AG04449 (cell line): Measurements from ENCODE around the gene PGP.

ENCODE experiments used
- CTCF ChIA-PET: fragments of 350-600 bp; formaldehyde crosslinking; extraction: SDS; loops from one replicate; lab custom pipeline; 2021; ENCODE audit warnings: antibody characterized with exemption; lab: Yijun Ruan, JAX
- POLR2A ChIA-PET: fragments of 400-600, 350-600 bp; formaldehyde crosslinking; extraction: SDS; loops from one replicate; lab custom pipeline; 2020; ENCODE audit warnings: antibody characterized with exemption, inconsistent platforms; lab: Yijun Ruan, JAX
- DNase-seq: peaks from one replicate; pipeline ENCODE4 v3.0.0-alpha.2; 2010; ENCODE audit warnings: low read depth, low spot score
- H3K4me3 ChIP-seq: 2 replicates; pipeline ENCODE4 v1.5.1; 2011; ENCODE audit warnings: low read depth, mild to moderate bottlenecking, control low read depth, low read length
- TF ChIP-seq, protein P1 (sequence below): IDR thresholded peaks from one replicate; pipeline ENCODE4 v1.5.1; 2011; ENCODE audit warnings: mild to moderate bottlenecking, moderate library complexity, low read length, control low read depth, inconsistent platforms; ENCODE audit not compliant: insufficient read depth; ENCODE audit errors: missing control alignments

Gene PGP

DNA sequence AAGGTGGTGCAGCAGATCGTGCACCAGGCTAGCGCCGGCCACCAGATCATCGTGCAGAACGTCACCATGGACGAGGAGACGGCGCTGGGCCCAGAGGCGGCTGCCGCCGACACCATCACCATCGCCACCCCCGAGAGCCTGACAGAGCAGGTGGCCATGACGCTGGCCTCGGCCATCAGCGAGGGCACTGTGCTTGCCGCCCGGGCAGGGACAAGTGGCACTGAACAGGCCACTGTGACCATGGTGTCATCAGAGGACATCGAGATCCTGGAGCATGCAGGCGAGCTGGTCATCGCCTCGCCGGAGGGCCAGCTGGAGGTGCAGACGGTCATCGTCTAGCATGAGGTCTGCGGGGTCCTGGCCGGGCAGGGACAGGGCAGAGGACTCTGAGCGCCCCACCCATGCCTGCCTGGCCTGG is 20.6 kb upstream of the PGP start:
- ChIA-PET POLR2A (no interaction called here), CTCF (no interaction called here)
- DNase-seq, result no peak
- no peak overlapping the region for H3K4me3 ChIP-seq
- TF ChIP-seq, protein P1, sequence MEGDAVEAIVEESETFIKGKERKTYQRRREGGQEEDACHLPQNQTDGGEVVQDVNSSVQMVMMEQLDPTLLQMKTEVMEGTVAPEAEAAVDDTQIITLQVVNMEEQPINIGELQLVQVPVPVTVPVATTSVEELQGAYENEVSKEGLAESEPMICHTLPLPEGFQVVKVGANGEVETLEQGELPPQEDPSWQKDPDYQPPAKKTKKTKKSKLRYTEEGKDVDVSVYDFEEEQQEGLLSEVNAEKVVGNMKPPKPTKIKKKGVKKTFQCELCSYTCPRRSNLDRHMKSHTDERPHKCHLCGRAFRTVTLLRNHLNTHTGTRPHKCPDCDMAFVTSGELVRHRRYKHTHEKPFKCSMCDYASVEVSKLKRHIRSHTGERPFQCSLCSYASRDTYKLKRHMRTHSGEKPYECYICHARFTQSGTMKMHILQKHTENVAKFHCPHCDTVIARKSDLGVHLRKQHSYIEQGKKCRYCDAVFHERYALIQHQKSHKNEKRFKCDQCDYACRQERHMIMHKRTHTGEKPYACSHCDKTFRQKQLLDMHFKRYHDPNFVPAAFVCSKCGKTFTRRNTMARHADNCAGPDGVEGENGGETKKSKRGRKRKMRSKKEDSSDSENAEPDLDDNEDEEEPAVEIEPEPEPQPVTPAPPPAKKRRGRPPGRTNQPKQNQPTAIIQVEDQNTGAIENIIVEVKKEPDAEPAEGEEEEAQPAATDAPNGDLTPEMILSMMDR, result no peak

DNA sequence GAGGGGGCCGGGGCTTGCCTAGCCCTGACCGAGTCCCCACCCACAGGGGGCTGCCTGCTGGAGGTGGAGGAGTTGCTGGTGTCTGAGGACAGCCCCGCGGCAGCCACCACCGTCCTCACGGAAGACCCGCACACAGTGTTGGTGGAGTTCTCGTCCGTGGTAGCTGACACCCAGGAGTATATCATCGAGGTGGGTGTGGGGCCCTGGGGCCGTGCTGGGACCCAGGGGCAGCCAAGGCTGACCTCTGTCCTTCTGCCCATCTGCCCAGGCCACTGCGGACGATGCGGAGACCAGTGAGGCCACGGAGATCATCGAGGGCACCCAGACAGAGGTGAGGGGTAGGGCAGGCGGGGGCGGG is 20.2 kb upstream of the PGP start:
- ChIA-PET POLR2A (no interaction called here), CTCF (no interaction called here)
- no peak overlapping the region for H3K4me3 ChIP-seq
- TF ChIP-seq, protein P1, result no peak
- no peak for DNase-seq

DNA sequence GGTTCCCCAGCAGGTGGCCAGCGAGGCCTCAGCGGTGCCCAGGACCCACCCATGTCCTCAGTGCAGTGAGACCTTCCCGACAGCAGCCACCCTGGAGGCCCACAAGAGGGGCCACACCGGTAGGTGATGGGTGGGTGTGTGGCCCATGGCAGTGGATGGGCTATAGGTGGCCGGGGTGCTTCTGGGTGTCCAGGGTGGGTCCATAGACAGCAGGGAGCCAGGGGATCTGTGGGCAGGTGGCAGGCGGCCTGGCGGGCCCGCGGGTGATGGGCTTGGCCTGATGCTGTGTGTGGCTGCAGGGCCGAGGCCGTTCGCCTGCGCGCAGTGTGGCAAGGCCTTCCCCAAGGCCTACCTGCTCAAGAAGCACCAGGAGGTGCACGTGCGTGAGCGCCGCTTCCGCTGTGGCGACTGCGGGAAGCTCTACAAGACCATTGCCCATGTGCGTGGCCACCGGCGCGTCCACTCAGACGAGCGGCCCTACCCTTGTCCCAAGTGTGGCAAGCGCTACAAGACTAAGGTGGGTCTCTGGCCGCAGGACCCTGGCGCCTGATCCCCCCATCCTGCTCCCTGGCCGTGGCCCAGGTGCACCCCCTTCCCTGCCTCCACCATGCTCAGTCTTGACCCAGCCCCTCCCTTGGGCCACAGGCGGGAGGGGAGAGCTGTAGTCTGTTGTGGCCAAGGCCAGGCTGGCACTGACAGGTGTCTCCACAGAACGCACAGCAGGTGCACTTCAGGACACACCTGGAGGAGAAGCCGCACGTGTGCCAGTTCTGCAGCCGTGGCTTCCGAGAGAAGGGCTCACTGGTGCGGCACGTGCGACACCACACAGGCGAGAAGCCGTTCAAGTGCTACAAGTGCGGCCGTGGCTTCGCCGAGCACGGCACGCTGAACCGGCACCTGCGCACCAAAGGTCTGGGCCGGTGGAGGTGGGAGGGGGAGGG is 19.5 kb upstream of the PGP start:
- POLR2A ChIA-PET, result interaction anchor here (0.6 kb wide), 1 partner anchor 31 kb away, joined by 3 read pairs; no protein-coding TSS in a partner anchor
- no peak overlapping the region for H3K4me3 ChIP-seq

DNA sequence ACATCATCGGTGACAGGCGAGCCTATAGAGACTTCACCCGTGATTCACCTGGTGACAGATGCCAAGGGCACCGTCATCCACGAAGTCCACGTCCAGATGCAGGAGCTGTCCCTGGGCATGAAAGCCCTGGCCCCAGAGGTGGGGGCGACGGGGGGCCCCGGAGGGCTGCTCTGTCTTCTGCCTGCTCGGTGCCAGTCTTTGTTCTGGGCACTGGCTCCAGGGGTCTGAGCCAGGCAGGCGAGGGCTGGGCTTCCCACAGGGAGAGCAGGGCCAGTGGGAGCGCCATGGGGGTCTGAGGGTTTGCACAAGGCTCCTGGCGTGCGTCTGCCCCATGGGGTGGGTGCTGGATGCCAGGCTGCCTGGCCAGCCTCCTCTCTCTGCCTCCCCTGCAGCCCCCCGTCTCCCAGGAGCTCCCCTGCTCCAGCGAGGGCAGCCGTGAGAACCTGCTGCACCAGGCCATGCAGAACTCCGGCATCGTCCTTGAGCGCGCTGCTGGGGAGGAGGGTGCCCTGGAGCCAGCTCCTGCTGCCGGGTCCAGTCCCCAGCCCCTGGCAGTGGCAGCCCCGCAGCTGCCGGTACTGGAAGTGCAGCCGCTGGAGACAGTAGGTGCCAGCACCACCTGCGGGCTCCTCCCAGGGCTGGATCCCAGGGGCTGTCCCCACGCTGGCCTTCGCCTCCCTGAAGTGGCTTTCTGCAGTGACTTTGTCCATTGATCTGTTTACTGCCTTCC is 18.6 kb upstream of the PGP start:
- TF ChIP-seq, protein P1, result no peak
- CTCF ChIA-PET, result no interaction called here
- no peak for DNase-seq
- H3K4me3 ChIP-seq, result no peak overlapping the region
- POLR2A ChIA-PET, result interaction anchor here (0.9 kb wide), 1 partner anchor 78 kb away, joined by 3 read pairs; the partner anchor contains the start of gene TRAF7

More for the DNA sequence above, 19.5 kb upstream of the PGP start:
- CTCF ChIA-PET, result no interaction called here
- TF ChIP-seq, protein P1, result no peak
- DNase-seq, result no peak

DNA sequence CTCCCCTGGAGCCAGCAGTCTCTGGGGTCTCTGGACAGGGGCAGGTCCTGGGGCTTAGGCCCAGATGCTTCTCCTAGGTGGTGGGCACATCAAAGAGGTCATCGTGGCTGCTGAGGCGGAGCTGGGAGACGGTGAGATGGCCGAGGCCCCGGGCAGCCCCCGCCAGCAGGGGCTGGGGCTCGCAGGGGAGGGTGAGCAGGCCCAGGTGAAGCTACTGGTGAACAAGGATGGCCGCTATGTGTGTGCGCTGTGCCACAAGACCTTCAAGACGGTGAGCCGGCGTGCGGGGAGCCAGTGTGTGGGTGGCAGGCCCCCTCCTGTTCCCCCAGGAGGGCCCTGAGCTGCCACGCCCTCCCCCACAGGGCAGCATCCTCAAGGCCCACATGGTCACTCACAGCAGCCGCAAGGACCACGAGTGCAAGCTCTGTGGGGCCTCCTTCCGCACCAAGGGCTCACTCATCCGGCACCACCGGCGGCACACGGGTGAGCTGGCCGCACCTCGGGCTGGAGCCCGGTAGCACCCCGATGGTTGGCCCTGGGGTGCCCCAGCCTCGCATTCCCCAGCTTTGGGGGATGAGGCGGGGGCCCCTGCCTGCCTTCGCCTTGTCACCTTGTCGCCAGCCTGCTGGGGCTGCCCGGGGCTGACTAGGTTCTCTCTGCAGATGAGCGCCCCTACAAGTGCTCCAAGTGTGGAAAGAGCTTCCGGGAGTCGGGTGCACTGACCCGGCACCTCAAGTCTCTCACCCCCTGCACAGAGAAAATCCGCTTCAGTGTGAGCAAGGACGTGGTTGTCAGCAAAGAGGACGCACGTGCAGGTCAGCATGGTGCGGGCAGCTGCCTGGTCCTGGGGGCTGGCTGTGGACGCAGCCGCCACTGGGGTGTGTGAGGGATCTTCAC is 17.7 kb upstream of the PGP start:
- TF ChIP-seq, protein P1, result no peak
- no peak overlapping the region for H3K4me3 ChIP-seq
- CTCF ChIA-PET, result no interaction called here
- POLR2A ChIA-PET, result interaction anchor here (0.9 kb wide), 1 partner anchor 77 kb away, joined by 3 read pairs; the partner anchor contains the start of gene TRAF7
- DNase-seq, result no peak
